Osteocyte (in vitro differentiated cells): ENCODE measurements around the gene SLC51A. TPM values are rescaled to one million over a fixed set of nuclear protein-coding genes. Genes with fewer than 3 reads are reported as not detected.
A peak's percentile ranks its signal among the peaks of the same experiment; 100 is the strongest.
"Not testable (repeated sequence)": the region's sequence is repeated elsewhere in the genome, so short reads cannot be mapped to it uniquely, and the experiment has no call there.

Source experiments
- DNase-seq: peaks from one replicate; pipeline ENCODE4 v3.0.0; 2021; ENCODE audit warnings: mixed read lengths; ENCODE audit not compliant: unreplicated experiment; ENCODE audit errors: extremely low spot score
- H3K27ac Mint-ChIP-seq: one replicate; pipeline ENCODE4 v1.8.0; 2021; ENCODE audit warnings: mild to moderate bottlenecking, mixed read lengths; ENCODE audit not compliant: unreplicated experiment
- H3K27me3 Mint-ChIP-seq: one replicate; pipeline ENCODE4 v1.8.0; 2021; ENCODE audit warnings: mixed read lengths; ENCODE audit not compliant: unreplicated experiment
- H3K36me3 Mint-ChIP-seq: one replicate; pipeline ENCODE4 v1.8.0; 2021; ENCODE audit warnings: mixed read lengths; ENCODE audit not compliant: unreplicated experiment
- H3K4me1 Mint-ChIP-seq: one replicate; pipeline ENCODE4 v1.8.0; 2021; ENCODE audit warnings: mixed read lengths; ENCODE audit not compliant: unreplicated experiment
- H3K4me3 Mint-ChIP-seq: one replicate; pipeline ENCODE4 v1.8.0; 2021; ENCODE audit warnings: mild to moderate bottlenecking, moderate library complexity, mixed read lengths; ENCODE audit not compliant: unreplicated experiment
- H3K9me3 Mint-ChIP-seq: one replicate; pipeline ENCODE4 v1.8.0; 2021; ENCODE audit warnings: mixed read lengths; ENCODE audit not compliant: unreplicated experiment
- CTCF ChIP-seq: fragments of 200-600 bp; sonication (generic); IDR thresholded peaks from 2 replicates; pipeline ENCODE4 v1.5.0; 2021; ENCODE audit warnings: antibody characterized with exemption, mild to moderate bottlenecking, moderate library complexity
- total RNA-seq: library from RNA; stranded (reverse); gene quantifications from 2 replicates; pipeline ENCODE4 v1.2.1, GENCODE V29; 2021

SLC51A gene
- total RNA-seq, 1 donor from 2014 or later, result not detected

GRCh38 chr3:196207159-196207832, 9.0 kb upstream of the SLC51A start:
- H3K4me1 Mint-ChIP-seq, result peaks cover 19% of the 10 kb centered on the region
- peaks cover 9% of the 10 kb centered on the region for H3K27me3 Mint-ChIP-seq
- H3K4me3 Mint-ChIP-seq, result peak overlapping the region; percentile 53
- no peaks in the 10 kb centered on the region for H3K36me3 Mint-ChIP-seq
- no peak for DNase-seq
- peaks cover 3% of the 10 kb centered on the region for H3K9me3 Mint-ChIP-seq
- no peak overlapping the region for H3K27ac Mint-ChIP-seq
- no peak for TF ChIP-seq CTCF

GRCh38 chr3:196207833-196208607, 8.3 kb upstream of the SLC51A start:
- no peak for TF ChIP-seq CTCF
- Mint-ChIP-seq H3K36me3 (no peaks in the 10 kb centered on the region), H3K27ac (no peak overlapping the region), H3K4me1 (peaks cover 12% of the 10 kb centered on the region), H3K9me3 (peaks cover 3% of the 10 kb centered on the region), H3K27me3 (peaks cover 9% of the 10 kb centered on the region), H3K4me3 (peak overlapping the region; percentile 72)
- DNase-seq, result no peak

GRCh38 chr3:196208942-196209695, 7.2 kb upstream of the SLC51A start:
- no peak overlapping the region for H3K27ac Mint-ChIP-seq
- DNase-seq, result no peak
- TF ChIP-seq CTCF, result no peak
- H3K9me3 Mint-ChIP-seq, result peaks cover 3% of the 10 kb centered on the region
- peaks cover 11% of the 10 kb centered on the region for H3K4me1 Mint-ChIP-seq
- H3K4me3 Mint-ChIP-seq, result no peak overlapping the region
- H3K36me3 Mint-ChIP-seq, result no peaks in the 10 kb centered on the region
- peaks cover 9% of the 10 kb centered on the region for H3K27me3 Mint-ChIP-seq

GRCh38 chr3:196209944-196210672, 6.2 kb upstream of the SLC51A start:
- not testable (repeated sequence) for H3K9me3 Mint-ChIP-seq, H3K36me3 Mint-ChIP-seq, H3K27ac Mint-ChIP-seq, H3K27me3 Mint-ChIP-seq, H3K4me3 Mint-ChIP-seq, DNase-seq, H3K4me1 Mint-ChIP-seq
